Fibroblast of lung (primary cell): ENCODE measurements around the gene USP16. TPM values are rescaled to one million over a fixed set of nuclear protein-coding genes. Genes with fewer than 3 reads are reported as not detected.

Experiments
- DNase-seq, 2 donors: peaks; one replicate each; pipeline versions ENCODE4 v3.0.0 to v3.0.0-alpha.2; 2010; ENCODE audit warnings: low read depth in 2 of 2
- H2AFZ ChIP-seq: 2 replicates; pipeline ENCODE4 v1.5.1; 2012; ENCODE audit warnings: low read length, control low read depth, inconsistent platforms
- H3K27ac ChIP-seq: 2 replicates; pipeline ENCODE4 v1.5.1; 2011; ENCODE audit warnings: low read length, control low read depth; ENCODE audit not compliant: insufficient read depth
- H3K27me3 ChIP-seq: 2 replicates; pipeline ENCODE4 v1.5.1; 2011; ENCODE audit warnings: mild to moderate bottlenecking, low read length; ENCODE audit not compliant: control insufficient read depth, insufficient read depth
- H3K36me3 ChIP-seq: 2 replicates; pipeline ENCODE4 v1.5.1; 2011; ENCODE audit warnings: low read length; ENCODE audit not compliant: control insufficient read depth, insufficient read depth
- H3K4me1 ChIP-seq: 2 replicates; pipeline ENCODE4 v1.5.1; 2011; ENCODE audit warnings: low read length; ENCODE audit not compliant: control insufficient read depth, insufficient read depth; ENCODE audit errors: extremely low read depth
- H3K4me2 ChIP-seq: 2 replicates; pipeline ENCODE4 v1.5.1; 2011; ENCODE audit warnings: low read length, control low read depth; ENCODE audit not compliant: insufficient read depth; ENCODE audit errors: extremely low read depth
- H3K4me3 ChIP-seq, 4 experiments: fragments of 200-600 bp in 1 of 4; sonication (generic) in 1 of 4; replicated peaks in 1 of 4; 2 replicates each; pipeline ENCODE4 v1.5.1; 2011 to 2016; ENCODE audit warnings: low read length in 4 of 4, low read depth in 3 of 4, mild to moderate bottlenecking in 3 of 4, control low read depth in 2 of 4, inconsistent platforms in 1 of 4, mixed read lengths in 1 of 4; ENCODE audit not compliant: insufficient read depth in 1 of 4; ENCODE audit errors: control extremely low read depth in 1 of 4
- H3K79me2 ChIP-seq: 2 replicates; pipeline ENCODE4 v1.5.1; 2012; ENCODE audit warnings: mild to moderate bottlenecking, low read length, inconsistent platforms; ENCODE audit not compliant: control insufficient read depth, insufficient read depth
- H3K9ac ChIP-seq: 2 replicates; pipeline ENCODE4 v1.5.1; 2011; ENCODE audit warnings: mild to moderate bottlenecking, low read length, control low read depth; ENCODE audit not compliant: insufficient read depth
- H3K9me3 ChIP-seq: 2 replicates; pipeline ENCODE4 v1.5.1; 2012; ENCODE audit warnings: low read depth, low read length; ENCODE audit not compliant: control insufficient read depth, insufficient read depth
- H4K20me1 ChIP-seq: 2 replicates; pipeline ENCODE4 v1.5.1; 2011; ENCODE audit warnings: low read length; ENCODE audit not compliant: control insufficient read depth, insufficient read depth; ENCODE audit errors: extremely low read depth
- EZH2 ChIP-seq: IDR thresholded peaks from 2 replicates; pipeline ENCODE4 v1.5.1; 2012; ENCODE audit warnings: low read length, control low read depth, mild to moderate bottlenecking; ENCODE audit errors: missing control alignments
- polyA plus RNA-seq, 2 donors: library from polyadenylated mRNA; depleted of rRNA in 1 of 2; stranded (reverse) in 1 of 2; unstranded in 1 of 2; fragments of >200 nt; gene quantifications; 2 replicates each; pipeline ENCODE4 v1.2.1, GENCODE V29; 2011 to 2012; ENCODE audit warnings: missing spikeins in 1 of 2
- total RNA-seq: library from RNA; depleted of rRNA; stranded (reverse); fragments of >200 nt; gene quantifications from 2 replicates; pipeline ENCODE4 v1.2.1, GENCODE V29; 2014
- TF ChIP-seq, protein P1 (sequence below), 2 donors: IDR thresholded peaks in 1 of 2; conservative IDR thresholded peaks in 1 of 2; 1 replicate in 1 of 2; 2 replicates in 1 of 2; pipeline ENCODE4 v1.5.1; 2011 to 2012; ENCODE audit warnings: low read length in 2 of 2, control low read depth in 1 of 2, inconsistent platforms in 1 of 2, low read depth in 1 of 2, mild to moderate bottlenecking in 1 of 2

Gene USP16
- total and polyA plus RNA-seq, 2 donors (not counting 1 experiment from before 2014, with no cell fraction given) = 32.2 to 34.4 TPM

DNA sequence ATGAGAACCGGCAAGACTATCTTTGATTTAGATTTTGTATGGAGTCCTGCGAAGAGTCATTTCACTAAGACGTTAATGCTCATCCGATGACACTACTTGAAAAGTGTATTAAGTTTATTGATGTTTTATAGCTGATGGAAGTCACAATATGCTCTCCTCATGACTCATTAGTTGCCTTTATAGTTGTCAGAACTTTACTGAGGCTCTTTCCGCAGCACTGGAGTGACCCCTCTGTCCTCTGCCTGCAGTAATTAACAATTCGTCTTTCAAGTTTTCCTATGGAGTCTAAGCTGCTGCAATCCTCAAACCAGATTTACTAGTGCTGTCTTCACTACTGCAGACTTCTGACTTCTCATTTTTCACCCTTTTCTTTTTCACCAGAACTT, 853 bp downstream of the USP16 start:
- peaks cover 5% of the 10 kb centered on the region for H3K4me1 ChIP-seq
- H4K20me1 ChIP-seq = no peaks in the 10 kb centered on the region
- H3K4me3 ChIP-seq = peak overlapping the region; percentile 84 to 99 (median 92)
- H3K79me2 ChIP-seq = peaks cover 35% of the 10 kb centered on the region
- H3K36me3 ChIP-seq = peaks cover 2% of the 10 kb centered on the region
- H3K4me2 ChIP-seq = peak overlapping the region; percentile 92
- no peaks in the 10 kb centered on the region for H3K27me3 ChIP-seq
- TF ChIP-seq, protein P1, sequence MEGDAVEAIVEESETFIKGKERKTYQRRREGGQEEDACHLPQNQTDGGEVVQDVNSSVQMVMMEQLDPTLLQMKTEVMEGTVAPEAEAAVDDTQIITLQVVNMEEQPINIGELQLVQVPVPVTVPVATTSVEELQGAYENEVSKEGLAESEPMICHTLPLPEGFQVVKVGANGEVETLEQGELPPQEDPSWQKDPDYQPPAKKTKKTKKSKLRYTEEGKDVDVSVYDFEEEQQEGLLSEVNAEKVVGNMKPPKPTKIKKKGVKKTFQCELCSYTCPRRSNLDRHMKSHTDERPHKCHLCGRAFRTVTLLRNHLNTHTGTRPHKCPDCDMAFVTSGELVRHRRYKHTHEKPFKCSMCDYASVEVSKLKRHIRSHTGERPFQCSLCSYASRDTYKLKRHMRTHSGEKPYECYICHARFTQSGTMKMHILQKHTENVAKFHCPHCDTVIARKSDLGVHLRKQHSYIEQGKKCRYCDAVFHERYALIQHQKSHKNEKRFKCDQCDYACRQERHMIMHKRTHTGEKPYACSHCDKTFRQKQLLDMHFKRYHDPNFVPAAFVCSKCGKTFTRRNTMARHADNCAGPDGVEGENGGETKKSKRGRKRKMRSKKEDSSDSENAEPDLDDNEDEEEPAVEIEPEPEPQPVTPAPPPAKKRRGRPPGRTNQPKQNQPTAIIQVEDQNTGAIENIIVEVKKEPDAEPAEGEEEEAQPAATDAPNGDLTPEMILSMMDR (conservative IDR thresholded peaks at IDR 0.05 in 1 of 2, IDR thresholded peaks at IDR 0.05 in 1 of 2; ENCODE audit: low read depth in 1 of 2, low read length in 2 of 2) = no peak
- DNase-seq = peak in 1 of 2 donors; percentile 26
- H3K9me3 ChIP-seq = no peaks in the 10 kb centered on the region
- H3K9ac ChIP-seq = peak overlapping the region; percentile 99
- H3K27ac ChIP-seq = peak overlapping the region; percentile 100
- H2AFZ ChIP-seq = peak overlapping the region; percentile 14

DNA sequence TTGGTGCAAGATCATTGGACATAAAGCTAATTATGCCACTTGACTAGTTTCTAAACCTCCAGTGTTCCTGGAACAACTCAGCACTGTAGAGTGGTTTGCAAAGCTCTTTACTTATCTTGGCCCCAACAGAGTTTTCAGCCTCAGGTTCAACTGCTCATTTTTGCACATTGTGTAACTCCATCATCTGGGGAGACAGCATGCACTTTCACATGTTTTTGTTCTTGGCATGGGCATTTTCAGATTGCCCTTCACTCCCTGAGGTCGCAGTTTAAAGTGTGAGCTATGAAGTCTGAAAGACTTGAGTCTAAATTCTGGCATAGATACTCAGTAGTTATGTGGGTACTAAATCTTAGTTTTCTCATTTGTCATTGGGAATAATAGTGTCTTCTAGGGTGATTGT, 5.1 kb downstream of the USP16 start:
- DNase-seq = no peak
- Histone ChIP-seq H3K9ac (no peak overlapping the region), H3K27me3 (no peaks in the 10 kb centered on the region), H3K9me3 (no peaks in the 10 kb centered on the region), H3K36me3 (peaks cover 11% of the 10 kb centered on the region), H3K79me2 (peaks cover 35% of the 10 kb centered on the region), H2AFZ (no peak overlapping the region), H4K20me1 (no peaks in the 10 kb centered on the region), H3K27ac (no peak overlapping the region), H3K4me1 (peaks cover 5% of the 10 kb centered on the region), H3K4me3 (no peak overlapping the region), H3K4me2 (no peak overlapping the region)
- no peak for TF ChIP-seq EZH2
- TF ChIP-seq, protein P1 (conservative IDR thresholded peaks at IDR 0.05 in 1 of 2, IDR thresholded peaks at IDR 0.05 in 1 of 2; ENCODE audit: low read depth in 1 of 2, low read length in 2 of 2) = no peak

DNA sequence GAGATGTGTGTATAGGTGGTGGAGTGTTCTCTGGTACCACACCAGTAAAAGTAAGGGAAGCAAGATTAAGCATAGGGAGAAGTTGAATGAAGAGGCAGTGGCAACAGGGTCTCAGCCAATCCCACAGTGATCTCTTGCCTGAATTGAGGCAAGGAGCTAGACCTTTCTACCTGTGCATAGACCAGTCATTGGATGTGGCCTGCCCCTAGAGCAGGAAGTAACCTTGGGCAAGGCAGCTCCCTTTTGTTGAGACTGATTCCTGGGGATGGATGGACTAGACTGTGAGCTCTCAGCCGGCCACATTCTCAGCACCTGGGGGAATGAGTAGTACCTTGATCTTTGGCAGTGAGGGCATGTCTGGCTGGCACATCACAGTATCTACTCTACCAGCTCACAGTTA, 6.4 kb downstream of the USP16 start:
- no peaks in the 10 kb centered on the region for H3K27me3 ChIP-seq
- peaks cover 24% of the 10 kb centered on the region for H3K79me2 ChIP-seq
- TF ChIP-seq EZH2 = no peak
- TF ChIP-seq, protein P1 (conservative IDR thresholded peaks at IDR 0.05 in 1 of 2, IDR thresholded peaks at IDR 0.05 in 1 of 2; ENCODE audit: low read depth in 1 of 2, low read length in 2 of 2) = no peak
- H3K9ac ChIP-seq = no peak overlapping the region
- peaks cover 11% of the 10 kb centered on the region for H3K36me3 ChIP-seq
- no peak overlapping the region for H2AFZ ChIP-seq
- H4K20me1 ChIP-seq = no peaks in the 10 kb centered on the region
- H3K27ac ChIP-seq = no peak overlapping the region
- H3K4me1 ChIP-seq = peaks cover 3% of the 10 kb centered on the region
- no peak for DNase-seq
- no peaks in the 10 kb centered on the region for H3K9me3 ChIP-seq
- no peak overlapping the region for H3K4me3 ChIP-seq
- H3K4me2 ChIP-seq = no peak overlapping the region
